Activated CD4-positive, alpha-beta T cell treated with anti-CD3 and anti-CD28 coated beads, Interleukin-2, amount 10 ng/mL, durations not matched to agents 24 days and 14 days (primary cell): Measurements from ENCODE around the gene NFKBIE. TPM values are rescaled to one million over a fixed set of nuclear protein-coding genes. Genes with fewer than 3 reads are reported as not detected.

ENCODE experiments used
- DNase-seq: peaks from one replicate; pipeline ENCODE4 v3.0.0; 2022
- H3K27ac Mint-ChIP-seq: one replicate; pipeline ENCODE4 v1.8.0; 2022; ENCODE audit warnings: mild to moderate bottlenecking, mixed read lengths
- H3K27me3 Mint-ChIP-seq: one replicate; pipeline ENCODE4 v1.8.0; 2022; ENCODE audit warnings: mixed read lengths
- H3K36me3 Mint-ChIP-seq: one replicate; pipeline ENCODE4 v1.8.0; 2022; ENCODE audit warnings: low read depth, mild to moderate bottlenecking, mixed read lengths
- H3K4me1 Mint-ChIP-seq: one replicate; pipeline ENCODE4 v1.8.0; 2021; ENCODE audit warnings: mixed read lengths
- H3K4me3 Mint-ChIP-seq: one replicate; pipeline ENCODE4 v1.8.0; 2022; ENCODE audit warnings: mild to moderate bottlenecking, moderate library complexity, mixed read lengths
- H3K9me3 Mint-ChIP-seq: one replicate; pipeline ENCODE4 v1.8.0; 2021; ENCODE audit warnings: mixed read lengths
- intact Hi-C: fragments of 100-400 bp; cut with micrococcal nuclease; formaldehyde crosslinking; loops from one replicate; pipeline ENCODE4 v1.15.1; 2023
- total RNA-seq: library from RNA; stranded (reverse); gene quantifications from 2 replicates; pipeline ENCODE4 v1.2.3, GENCODE V29; 2022

The NFKBIE gene
- total RNA-seq, 1 donor from 2014 or later: 28.2 TPM

GRCh38 chr6:44286285-44286565 is 20.9 kb upstream of the NFKBIE start:
- no peaks in the 10 kb centered on the region for H3K36me3 Mint-ChIP-seq
- DNase-seq: no peak
- intact Hi-C loops: no loop called here
- H3K4me3 Mint-ChIP-seq: no peak overlapping the region
- H3K9me3 Mint-ChIP-seq: no peaks in the 10 kb centered on the region
- no peaks in the 10 kb centered on the region for H3K4me1 Mint-ChIP-seq
- H3K27ac Mint-ChIP-seq: no peak overlapping the region
- peaks cover 35% of the 10 kb centered on the region for H3K27me3 Mint-ChIP-seq

DNA sequence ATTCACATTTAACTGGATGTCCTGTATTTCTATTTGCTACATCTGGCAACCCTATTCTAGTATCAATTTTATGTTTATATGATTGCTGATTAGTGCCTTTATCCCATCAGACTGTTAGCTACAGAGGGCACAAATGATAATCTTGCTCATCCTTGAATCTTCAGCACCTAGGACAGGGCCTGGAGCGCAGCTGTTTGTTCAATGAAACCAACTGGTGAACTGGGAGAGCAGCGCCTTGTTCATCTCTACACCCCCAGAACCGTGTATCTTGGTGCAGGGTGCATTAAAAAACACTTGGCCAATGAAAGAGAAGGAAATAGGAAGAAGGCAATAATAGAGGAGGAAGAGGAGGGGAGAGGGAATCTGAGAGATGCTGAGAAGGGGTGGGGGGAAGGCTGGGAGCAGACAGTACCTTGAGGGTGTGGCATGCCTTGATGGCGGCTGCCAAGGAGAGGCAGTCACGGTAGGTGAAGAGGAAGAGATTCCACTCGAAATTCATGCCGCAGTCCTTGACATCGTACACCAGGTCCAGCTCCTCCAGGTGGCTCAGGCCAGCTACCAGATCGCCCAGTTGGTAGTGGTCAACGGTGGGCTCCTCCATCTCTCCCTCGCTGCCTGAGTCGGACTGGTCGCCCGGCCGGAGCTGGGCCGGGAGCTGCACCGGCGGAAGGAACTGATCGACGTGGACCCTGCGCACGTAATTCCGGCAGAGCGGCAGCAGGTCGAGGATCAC is 20.4 kb upstream of the NFKBIE start:
- no peaks in the 10 kb centered on the region for H3K9me3 Mint-ChIP-seq
- intact Hi-C loops: no loop called here
- no peak overlapping the region for H3K4me3 Mint-ChIP-seq
- no peaks in the 10 kb centered on the region for H3K36me3 Mint-ChIP-seq
- no peaks in the 10 kb centered on the region for H3K4me1 Mint-ChIP-seq
- DNase-seq: no peak
- peaks cover 32% of the 10 kb centered on the region for H3K27me3 Mint-ChIP-seq
- H3K27ac Mint-ChIP-seq: no peak overlapping the region

DNA sequence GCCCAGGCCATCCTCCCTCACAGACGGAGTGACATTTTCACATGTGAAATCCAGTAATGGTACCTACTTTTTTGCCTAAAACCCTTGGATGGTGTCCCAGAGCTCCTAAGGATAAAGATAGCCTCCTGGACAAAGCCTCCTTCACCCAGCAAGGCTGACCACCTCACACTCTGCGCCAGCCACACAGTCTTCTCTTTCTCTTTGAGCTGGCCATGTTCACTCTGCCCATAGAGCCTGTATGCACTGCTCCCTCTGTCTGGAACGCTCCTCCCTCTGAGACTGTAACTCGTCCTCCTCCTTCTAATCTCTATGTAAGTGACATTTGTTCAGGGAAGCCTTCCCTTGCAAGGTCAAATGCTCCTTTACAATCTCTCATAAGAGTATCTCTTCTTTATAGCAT is 19.5 kb upstream of the NFKBIE start:
- H3K27me3 Mint-ChIP-seq: peaks cover 28% of the 10 kb centered on the region
- DNase-seq: no peak
- no peaks in the 10 kb centered on the region for H3K9me3 Mint-ChIP-seq
- intact Hi-C loops: no loop called here
- no peaks in the 10 kb centered on the region for H3K36me3 Mint-ChIP-seq
- no peak overlapping the region for H3K4me3 Mint-ChIP-seq
- no peak overlapping the region for H3K27ac Mint-ChIP-seq
- H3K4me1 Mint-ChIP-seq: no peaks in the 10 kb centered on the region

- H3K36me3 Mint-ChIP-seq: no peaks in the 10 kb centered on the region
- no peaks in the 10 kb centered on the region for H3K4me1 Mint-ChIP-seq
- peaks cover 24% of the 10 kb centered on the region for H3K27me3 Mint-ChIP-seq
- H3K27ac Mint-ChIP-seq: no peak overlapping the region
- H3K9me3 Mint-ChIP-seq: no peaks in the 10 kb centered on the region
- intact Hi-C loops: no loop called here
- no peak for DNase-seq
- H3K4me3 Mint-ChIP-seq: no peak overlapping the region
These were observed 18.8 kb upstream of the NFKBIE start for GRCh38 chr6:44284121-44284520.

DNA sequence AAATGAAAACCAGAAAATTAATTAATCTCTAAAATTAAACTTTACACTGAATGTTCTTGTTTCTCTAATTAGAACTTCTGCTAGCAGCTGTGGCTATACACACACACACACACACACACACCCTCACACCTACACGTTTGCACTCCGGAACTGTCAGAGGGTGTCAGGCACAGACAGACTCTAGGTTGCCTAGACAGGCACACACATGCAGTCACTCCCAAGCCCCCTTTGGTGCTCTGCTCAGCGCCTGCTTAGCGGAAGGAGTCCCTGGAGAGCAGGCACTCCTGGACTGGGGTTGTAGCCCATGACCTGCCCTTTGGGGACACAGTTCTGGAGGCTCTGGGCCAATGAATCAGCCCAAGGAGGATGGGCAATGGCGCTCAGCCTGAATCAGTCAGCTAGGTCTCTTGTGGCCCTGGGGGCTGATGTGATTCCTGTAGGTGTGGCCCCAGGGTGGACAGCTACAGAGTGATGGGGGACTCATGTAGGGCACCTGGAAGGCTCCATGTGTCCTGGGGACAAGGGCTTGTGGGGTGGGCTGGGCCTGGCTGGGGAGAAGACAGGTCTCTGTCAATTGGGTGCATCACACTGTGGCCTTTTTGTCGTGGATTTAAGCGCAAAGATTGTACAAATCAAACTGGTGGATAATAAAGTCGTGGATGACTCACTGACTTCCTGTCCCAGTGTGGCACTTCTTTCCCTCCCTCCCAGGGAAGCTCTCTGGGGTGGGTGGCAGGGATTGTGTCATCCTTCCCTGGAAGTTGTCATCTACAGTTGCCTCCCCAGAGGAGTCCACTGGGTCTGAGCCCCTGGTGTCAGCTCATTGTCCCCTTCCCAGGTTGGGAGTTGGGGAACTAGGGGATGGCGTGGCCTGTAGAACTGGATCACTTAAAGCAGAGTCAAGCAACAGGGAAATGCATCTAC is 13.7 kb upstream of the NFKBIE start:
- no peak for DNase-seq
- Mint-ChIP-seq H3K36me3 (no peaks in the 10 kb centered on the region), H3K27me3 (peaks cover 33% of the 10 kb centered on the region)

GRCh38 chr6:44278315-44278714 is 13.0 kb upstream of the NFKBIE start:
- H3K36me3 Mint-ChIP-seq: no peaks in the 10 kb centered on the region
- intact Hi-C loops: no loop called here
- peaks cover 37% of the 10 kb centered on the region for H3K27me3 Mint-ChIP-seq
- peaks cover 2% of the 10 kb centered on the region for H3K4me1 Mint-ChIP-seq
- no peak overlapping the region for H3K4me3 Mint-ChIP-seq
- no peak for DNase-seq
- no peaks in the 10 kb centered on the region for H3K9me3 Mint-ChIP-seq
- H3K27ac Mint-ChIP-seq: no peak overlapping the region

More for the DNA sequence above, 13.7 kb upstream of the NFKBIE start:
- Mint-ChIP-seq H3K27ac (no peak overlapping the region), H3K4me3 (no peak overlapping the region), H3K4me1 (peaks cover 2% of the 10 kb centered on the region), H3K9me3 (no peaks in the 10 kb centered on the region)
- intact Hi-C loops: no loop called here

- Mint-ChIP-seq H3K4me1 (peaks cover 2% of the 10 kb centered on the region), H3K27me3 (peaks cover 43% of the 10 kb centered on the region), H3K9me3 (no peaks in the 10 kb centered on the region), H3K4me3 (no peak overlapping the region), H3K27ac (no peak overlapping the region), H3K36me3 (no peaks in the 10 kb centered on the region)
- intact Hi-C loops: no loop called here
- DNase-seq: no peak
These were observed 12.4 kb upstream of the NFKBIE start for GRCh38 chr6:44277763-44278162.

GRCh38 chr6:44276667-44277640 is 11.6 kb upstream of the NFKBIE start:
- H3K4me3 Mint-ChIP-seq: no peak overlapping the region
- H3K27me3 Mint-ChIP-seq: peaks cover 50% of the 10 kb centered on the region
- DNase-seq: no peak
- intact Hi-C loops: no loop called here
- no peaks in the 10 kb centered on the region for H3K9me3 Mint-ChIP-seq
- H3K36me3 Mint-ChIP-seq: no peaks in the 10 kb centered on the region
- H3K27ac Mint-ChIP-seq: no peak overlapping the region
- peaks cover 2% of the 10 kb centered on the region for H3K4me1 Mint-ChIP-seq

DNA sequence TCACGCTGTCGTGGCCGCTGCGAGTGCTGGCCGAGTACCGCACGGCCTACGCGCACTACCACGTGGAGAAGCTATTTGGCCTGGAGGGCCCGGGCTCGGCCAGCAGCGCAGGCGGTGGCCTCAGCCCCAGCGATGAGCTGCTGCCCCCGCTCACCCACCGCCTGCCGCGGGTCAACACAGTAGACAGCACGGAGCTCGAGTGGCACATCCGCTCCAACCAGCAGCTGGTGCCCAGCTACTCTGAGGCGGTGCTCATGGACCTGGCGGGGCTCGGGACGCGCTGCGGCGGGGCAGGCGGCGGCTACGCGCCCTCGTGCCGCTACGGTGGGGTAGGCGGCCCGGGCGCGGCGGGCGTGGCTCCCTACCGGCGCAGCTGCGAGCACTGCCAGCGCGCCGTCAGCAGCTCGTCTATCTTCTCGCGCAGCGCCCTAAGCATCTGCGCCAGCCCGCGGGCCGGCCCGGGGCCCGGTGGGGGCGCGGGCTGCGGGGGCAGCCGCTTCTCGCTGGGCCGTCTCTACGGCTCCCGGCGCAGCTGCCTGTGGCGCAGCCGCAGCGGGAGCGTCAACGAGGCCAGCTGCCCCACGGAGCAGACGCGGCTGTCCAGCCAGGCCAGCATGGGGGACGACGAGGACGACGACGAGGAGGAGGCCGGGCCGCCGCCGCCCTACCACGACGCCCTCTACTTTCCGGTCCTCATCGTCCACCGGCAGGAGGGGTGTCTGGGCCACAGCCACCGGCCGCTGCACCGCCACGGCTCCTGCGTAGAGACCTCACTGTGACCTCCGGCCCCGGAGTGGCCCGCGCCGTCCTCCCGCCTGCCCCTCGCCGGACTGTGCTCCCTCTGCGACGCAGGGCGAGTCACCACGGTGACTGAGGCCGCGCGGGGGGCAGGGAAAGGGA is 10.6 kb upstream of the NFKBIE start:
- DNase-seq: peak; percentile 77
- H3K27me3 Mint-ChIP-seq: peaks cover 60% of the 10 kb centered on the region
- H3K36me3 Mint-ChIP-seq: no peaks in the 10 kb centered on the region
- peaks cover 2% of the 10 kb centered on the region for H3K4me1 Mint-ChIP-seq
- H3K27ac Mint-ChIP-seq: no peak overlapping the region
- H3K9me3 Mint-ChIP-seq: no peaks in the 10 kb centered on the region
- H3K4me3 Mint-ChIP-seq: no peak overlapping the region
- intact Hi-C loops: no loop called here

GRCh38 chr6:44275271-44275748 is 10.0 kb upstream of the NFKBIE start:
- Mint-ChIP-seq H3K4me1 (peaks cover 2% of the 10 kb centered on the region), H3K9me3 (no peaks in the 10 kb centered on the region), H3K4me3 (no peak overlapping the region), H3K27ac (no peak overlapping the region), H3K27me3 (peaks cover 58% of the 10 kb centered on the region), H3K36me3 (no peaks in the 10 kb centered on the region)
- no peak for DNase-seq
- intact Hi-C loops: no loop called here

- no peak overlapping the region for H3K27ac Mint-ChIP-seq
- H3K36me3 Mint-ChIP-seq: no peaks in the 10 kb centered on the region
- H3K9me3 Mint-ChIP-seq: no peaks in the 10 kb centered on the region
- DNase-seq: no peak
- H3K4me1 Mint-ChIP-seq: peaks cover 12% of the 10 kb centered on the region
- intact Hi-C loops: no loop called here
- H3K4me3 Mint-ChIP-seq: no peak overlapping the region
- H3K27me3 Mint-ChIP-seq: peaks cover 67% of the 10 kb centered on the region
These were observed 8.3 kb upstream of the NFKBIE start for GRCh38 chr6:44273617-44274016.

GRCh38 chr6:44272999-44273566 is 7.7 kb upstream of the NFKBIE start:
- peaks cover 68% of the 10 kb centered on the region for H3K27me3 Mint-ChIP-seq
- H3K9me3 Mint-ChIP-seq: no peaks in the 10 kb centered on the region
- no peak overlapping the region for H3K27ac Mint-ChIP-seq
- DNase-seq: no peak
- no peaks in the 10 kb centered on the region for H3K36me3 Mint-ChIP-seq
- no peak overlapping the region for H3K4me3 Mint-ChIP-seq
- H3K4me1 Mint-ChIP-seq: peaks cover 12% of the 10 kb centered on the region
- intact Hi-C loops: no loop called here
